ENCODE measurements around the gene ZDHHC6. TPM values are rescaled to one million over a fixed set of nuclear protein-coding genes. Genes with fewer than 3 reads are reported as not detected.

ZDHHC6 gene
- polyA plus RNA-seq, 3 donors: 34.0 to 39.2 (median 39.0) TPM

- H4K20me1 ChIP-seq (ENCODE audit: insufficient read depth, low read length): peaks cover 3% of the 10 kb centered on the region
- H3K4me1 ChIP-seq (ENCODE audit: control insufficient read depth in 1 of 2, insufficient read depth in 2 of 2, low read length in 2 of 2): peaks cover 10 to 11% of the 10 kb centered on the region in 2 donors
- no peak overlapping the region for H3K4me2 ChIP-seq (replicated peaks; ENCODE audit: extremely low read depth, low read length, poor library complexity, severe bottlenecking)
- H3K27ac ChIP-seq (ENCODE audit: low read depth in 1 of 2, low read length in 2 of 2): no peak overlapping the region
- WGBS (ENCODE audit: insufficient coverage): no CpG with 5 or more reads among the region's 1 CpG
- H3K79me2 ChIP-seq (ENCODE audit: insufficient read depth, low read length): peaks cover 7% of the 10 kb centered on the region
- no peak for DNase-seq
- Mint-ChIP-seq H3K27ac (peak overlapping the region in 3 of 7 donors; percentile 18 to 47 (median 38)), H3K4me1 (peaks cover 15% of the 10 kb centered on the region), H3K9me3 (no peaks in the 10 kb centered on the region), H3K27me3 (ENCODE audit: low read depth in 3 of 3) (no peaks in the 10 kb centered on the region), H3K4me3 (no peak overlapping the region), H3K36me3 (peaks cover 4 to 9% of the 10 kb centered on the region in 2 donors)
- no peak for TF ChIP-seq CTCF (IDR thresholded peaks at IDR 0.05)
- no peak overlapping the region for H2AFZ ChIP-seq (ENCODE audit: insufficient read depth, low read depth, low read length, poor library complexity, severe bottlenecking)
- no peak overlapping the region for H3K4me3 ChIP-seq (replicated peaks in 1 of 3; ENCODE audit: low read depth in 2 of 3, low read length in 3 of 3)
- H3K27me3 ChIP-seq (ENCODE audit: control insufficient read depth in 2 of 2, insufficient read depth in 2 of 2, low read length in 2 of 2): no peaks in the 10 kb centered on the region
- no peaks in the 10 kb centered on the region for H3K9me3 ChIP-seq (replicated peaks in 1 of 2; ENCODE audit: control insufficient read depth in 1 of 2, insufficient read depth in 1 of 2, low read length in 2 of 2)
- H3K9ac ChIP-seq (ENCODE audit: insufficient read depth, low read length, poor library complexity, severe bottlenecking): no peak overlapping the region
- peaks cover 27 to 42% of the 10 kb centered on the region in 2 donors for H3K36me3 ChIP-seq (replicated peaks in 1 of 2; ENCODE audit: control insufficient read depth in 1 of 2, insufficient read depth in 2 of 2, low read length in 2 of 2)
- intact Hi-C loops (cut with micrococcal nuclease): no loop called here
Observed at GRCh38 chr10:112393341-112393740, 53.4 kb downstream of the ZDHHC6 start.

GRCh38 chr10:112390125-112390703 lies 56.5 kb downstream of the ZDHHC6 start:
- Histone ChIP-seq H3K9me3 (replicated peaks in 1 of 2; ENCODE audit: control insufficient read depth in 1 of 2, insufficient read depth in 1 of 2, low read length in 2 of 2) (no peaks in the 10 kb centered on the region), H3K79me2 (ENCODE audit: insufficient read depth, low read length) (peaks cover 7% of the 10 kb centered on the region), H3K4me1 (ENCODE audit: control insufficient read depth in 1 of 2, insufficient read depth in 2 of 2, low read length in 2 of 2) (peaks cover 10 to 11% of the 10 kb centered on the region in 2 donors), H3K9ac (ENCODE audit: insufficient read depth, low read length, poor library complexity, severe bottlenecking) (peak overlapping the region; percentile 50), H3K27ac (ENCODE audit: low read depth in 1 of 2, low read length in 2 of 2) (peak overlapping the region; percentile 81 to 92), H3K4me3 (replicated peaks in 1 of 3; ENCODE audit: low read depth in 2 of 3, low read length in 3 of 3) (no peak overlapping the region), H3K4me2 (replicated peaks; ENCODE audit: extremely low read depth, low read length, poor library complexity, severe bottlenecking) (no peak overlapping the region), H3K36me3 (replicated peaks in 1 of 2; ENCODE audit: control insufficient read depth in 1 of 2, insufficient read depth in 2 of 2, low read length in 2 of 2) (peaks cover 3 to 13% of the 10 kb centered on the region in 2 donors), H2AFZ (ENCODE audit: insufficient read depth, low read depth, low read length, poor library complexity, severe bottlenecking) (no peak overlapping the region), H3K27me3 (ENCODE audit: control insufficient read depth in 2 of 2, insufficient read depth in 2 of 2, low read length in 2 of 2) (no peaks in the 10 kb centered on the region), H4K20me1 (ENCODE audit: insufficient read depth, low read length) (peaks cover 3% of the 10 kb centered on the region)
- peaks cover 13 to 16% of the 10 kb centered on the region in 2 donors for H3K36me3 Mint-ChIP-seq
- intact Hi-C loops (cut with micrococcal nuclease): no loop called here
- H3K27ac Mint-ChIP-seq: peak overlapping the region in 6 of 7 donors; percentile 92 to 99 (median 96)
- H3K4me3 Mint-ChIP-seq: no peak overlapping the region
- H3K9me3 Mint-ChIP-seq: no peaks in the 10 kb centered on the region
- no peak for TF ChIP-seq CTCF (IDR thresholded peaks at IDR 0.05)
- no CpG with 5 or more reads among the region's 3 CpGs for WGBS (ENCODE audit: insufficient coverage)
- no peak for DNase-seq
- H3K4me1 Mint-ChIP-seq: peaks cover 16% of the 10 kb centered on the region
- no peaks in the 10 kb centered on the region for H3K27me3 Mint-ChIP-seq (ENCODE audit: low read depth in 3 of 3)

All from CD14-positive monocyte (primary cell).